ENCODE measurements around the gene GGTLC1.

GGTLC1 gene

GRCh38 chr20:24006626-24007025 is 18.0 kb upstream of the GGTLC1 start:
- no peaks in the 10 kb centered on the region for H3K36me3 ChIP-seq (ENCODE audit: control insufficient read depth, low read length)
- no peaks in the 10 kb centered on the region for H3K9me2 ChIP-seq (replicated peaks; ENCODE audit: control insufficient read depth, low read length)
- H4K20me1 ChIP-seq (ENCODE audit: control insufficient read depth, insufficient read depth, low read depth, low read length) = no peaks in the 10 kb centered on the region
- H3K4me3 ChIP-seq (ENCODE audit: low read length) = no peak overlapping the region
- H3K79me2 ChIP-seq (ENCODE audit: control insufficient read depth, low read length) = no peaks in the 10 kb centered on the region
- TF ChIP-seq CTCF (IDR thresholded peaks at IDR 0.05; ENCODE audit: low read depth, low read length, poor library complexity, severe bottlenecking) (no peak), EZH2phosphoT487 (IDR thresholded peaks at IDR 0.05; ENCODE audit: borderline replicate concordance, low read length) (no peak)
- no peak overlapping the region for H3K27ac ChIP-seq (ENCODE audit: low read depth, low read length)
- peaks cover 9% of the 10 kb centered on the region for H3K4me1 ChIP-seq (ENCODE audit: control insufficient read depth, low read length)
- no peak overlapping the region for H3K4me2 ChIP-seq (ENCODE audit: low read length)
- H3K27me3 ChIP-seq (ENCODE audit: control insufficient read depth, low read length) = no peaks in the 10 kb centered on the region
- no peaks in the 10 kb centered on the region for H3K9me3 ChIP-seq (ENCODE audit: control insufficient read depth, insufficient read depth, low read length)
- H3F3A ChIP-seq (ENCODE audit: control insufficient read depth, insufficient read depth) = no peaks in the 10 kb centered on the region

- Histone ChIP-seq H3K4me3 (ENCODE audit: low read length) (no peak overlapping the region), H3K9me3 (ENCODE audit: control insufficient read depth, insufficient read depth, low read length) (no peaks in the 10 kb centered on the region), H3K36me3 (ENCODE audit: control insufficient read depth, low read length) (no peaks in the 10 kb centered on the region), H3F3A (ENCODE audit: control insufficient read depth, insufficient read depth) (no peaks in the 10 kb centered on the region), H3K27ac (ENCODE audit: low read depth, low read length) (no peak overlapping the region), H4K20me1 (ENCODE audit: control insufficient read depth, insufficient read depth, low read depth, low read length) (no peaks in the 10 kb centered on the region), H3K9me2 (replicated peaks; ENCODE audit: control insufficient read depth, low read length) (no peaks in the 10 kb centered on the region), H3K27me3 (ENCODE audit: control insufficient read depth, low read length) (no peaks in the 10 kb centered on the region), H3K4me1 (ENCODE audit: control insufficient read depth, low read length) (peaks cover 10% of the 10 kb centered on the region), H3K79me2 (ENCODE audit: control insufficient read depth, low read length) (no peaks in the 10 kb centered on the region), H3K4me2 (ENCODE audit: low read length) (no peak overlapping the region)
- no peak for TF ChIP-seq EZH2phosphoT487 (IDR thresholded peaks at IDR 0.05; ENCODE audit: borderline replicate concordance, low read length)
Measured at GRCh38 chr20:24004471-24004870, 15.9 kb upstream of the GGTLC1 start.

GRCh38 chr20:24002896-24003295 is 14.3 kb upstream of the GGTLC1 start:
- Histone ChIP-seq H3K36me3 (ENCODE audit: control insufficient read depth, low read length) (no peaks in the 10 kb centered on the region), H3F3A (ENCODE audit: control insufficient read depth, insufficient read depth) (no peaks in the 10 kb centered on the region), H3K4me2 (ENCODE audit: low read length) (no peak overlapping the region), H3K27me3 (ENCODE audit: control insufficient read depth, low read length) (no peaks in the 10 kb centered on the region), H3K4me3 (ENCODE audit: low read length) (no peak overlapping the region), H3K9me2 (replicated peaks; ENCODE audit: control insufficient read depth, low read length) (no peaks in the 10 kb centered on the region), H4K20me1 (ENCODE audit: control insufficient read depth, insufficient read depth, low read depth, low read length) (no peaks in the 10 kb centered on the region), H3K9me3 (ENCODE audit: control insufficient read depth, insufficient read depth, low read length) (no peaks in the 10 kb centered on the region), H3K27ac (ENCODE audit: low read depth, low read length) (no peak overlapping the region), H3K79me2 (ENCODE audit: control insufficient read depth, low read length) (no peaks in the 10 kb centered on the region), H3K4me1 (ENCODE audit: control insufficient read depth, low read length) (peaks cover 10% of the 10 kb centered on the region)
- no peak for TF ChIP-seq CTCF (IDR thresholded peaks at IDR 0.05; ENCODE audit: low read depth, low read length, poor library complexity, severe bottlenecking)
- no peak for TF ChIP-seq EZH2phosphoT487 (IDR thresholded peaks at IDR 0.05; ENCODE audit: borderline replicate concordance, low read length)

- no peaks in the 10 kb centered on the region for H3K36me3 ChIP-seq (ENCODE audit: control insufficient read depth, low read length)
- H4K20me1 ChIP-seq (ENCODE audit: control insufficient read depth, insufficient read depth, low read depth, low read length) = no peaks in the 10 kb centered on the region
- no peaks in the 10 kb centered on the region for H3K79me2 ChIP-seq (ENCODE audit: control insufficient read depth, low read length)
- H3F3A ChIP-seq (ENCODE audit: control insufficient read depth, insufficient read depth) = no peaks in the 10 kb centered on the region
- no peak overlapping the region for H3K4me2 ChIP-seq (ENCODE audit: low read length)
- H3K27me3 ChIP-seq (ENCODE audit: control insufficient read depth, low read length) = no peaks in the 10 kb centered on the region
- H3K9me3 ChIP-seq (ENCODE audit: control insufficient read depth, insufficient read depth, low read length) = no peaks in the 10 kb centered on the region
- peaks cover 10% of the 10 kb centered on the region for H3K4me1 ChIP-seq (ENCODE audit: control insufficient read depth, low read length)
- no peak overlapping the region for H3K27ac ChIP-seq (ENCODE audit: low read depth, low read length)
- no peaks in the 10 kb centered on the region for H3K9me2 ChIP-seq (replicated peaks; ENCODE audit: control insufficient read depth, low read length)
- TF ChIP-seq EZH2phosphoT487 (IDR thresholded peaks at IDR 0.05; ENCODE audit: borderline replicate concordance, low read length) = no peak
- TF ChIP-seq CTCF (IDR thresholded peaks at IDR 0.05; ENCODE audit: low read depth, low read length, poor library complexity, severe bottlenecking) = no peak
- H3K4me3 ChIP-seq (ENCODE audit: low read length) = no peak overlapping the region
Measured at GRCh38 chr20:24001712-24002405, 13.3 kb upstream of the GGTLC1 start.

Measured in DOHH2 (cell line).